GM04503 (cell line): Measurements from ENCODE around the gene UACA.
"Not testable (repeated sequence)": the region's sequence is repeated elsewhere in the genome, so short reads cannot be mapped to it uniquely, and the experiment has no call there.

Experiments
- DNase-seq: peaks from one replicate; pipeline ENCODE4 v3.0.0-alpha.2; 2012; ENCODE audit warnings: low read depth

The UACA gene

DNA sequence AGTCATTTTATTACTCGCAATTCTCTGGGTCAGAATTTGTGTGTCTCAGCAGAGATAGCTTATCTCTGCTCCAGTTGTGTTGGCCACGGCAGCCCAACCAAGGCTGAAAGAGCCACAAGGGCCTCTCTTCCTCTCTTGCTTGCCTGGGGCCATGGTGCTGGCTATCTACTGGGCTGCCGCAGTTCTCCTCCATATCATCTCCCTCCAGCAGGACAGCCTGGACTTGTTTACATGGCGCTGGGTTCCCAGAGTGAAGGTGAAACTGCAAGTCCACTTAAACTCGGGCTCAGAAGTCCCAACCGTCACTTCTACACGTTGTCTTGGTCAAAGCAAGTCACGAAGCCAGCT is 134.8 kb downstream of the UACA start:
- no peak for DNase-seq

GRCh38 chr15:70627734-70628548 is 135.4 kb downstream of the UACA start:
- peak; percentile 42 for DNase-seq

GRCh38 chr15:70627322-70627721 is 136.0 kb downstream of the UACA start:
- DNase-seq: no peak

DNA sequence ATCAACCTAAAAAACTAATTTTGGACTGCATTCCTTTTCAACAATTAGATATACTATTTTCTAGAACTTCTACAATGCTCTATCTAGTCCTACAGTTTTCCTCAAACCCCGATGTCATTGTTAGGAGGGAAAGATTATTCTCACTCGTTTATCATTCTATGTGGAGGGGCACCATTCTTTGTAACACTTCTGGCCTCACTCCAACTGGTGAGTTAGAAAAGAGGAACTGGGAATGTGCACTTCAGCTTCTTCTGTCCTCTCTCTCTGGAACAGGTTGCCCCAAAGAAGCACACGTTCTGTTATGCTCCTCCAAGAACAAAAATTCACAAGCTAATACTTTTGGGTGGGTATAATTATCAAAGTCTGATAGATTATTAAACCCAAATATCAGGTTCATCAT is 137.9 kb downstream of the UACA start:
- no peak for DNase-seq

DNA sequence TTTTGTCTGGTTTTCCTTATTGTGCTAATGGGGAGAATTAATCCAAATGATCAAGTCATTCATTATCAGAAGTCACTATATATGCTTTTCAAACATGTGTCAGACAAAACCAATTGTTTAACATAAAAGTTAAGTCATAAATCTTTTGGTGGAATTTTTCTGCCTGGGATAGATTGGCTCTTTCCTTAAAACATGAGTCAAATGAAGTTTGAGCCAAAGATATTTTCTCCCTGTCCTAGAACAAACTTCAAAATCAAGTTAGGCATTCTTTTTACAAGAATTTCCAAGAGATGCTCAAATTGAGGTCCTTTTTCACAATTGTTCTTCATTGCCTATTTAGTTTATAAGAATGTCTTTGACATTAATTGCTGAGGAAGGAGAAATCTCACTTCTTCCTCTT is 138.3 kb downstream of the UACA start:
- no peak for DNase-seq

- no peak for DNase-seq
Observed at GRCh38 chr15:70618929-70619328, 144.4 kb downstream of the UACA start.

DNA sequence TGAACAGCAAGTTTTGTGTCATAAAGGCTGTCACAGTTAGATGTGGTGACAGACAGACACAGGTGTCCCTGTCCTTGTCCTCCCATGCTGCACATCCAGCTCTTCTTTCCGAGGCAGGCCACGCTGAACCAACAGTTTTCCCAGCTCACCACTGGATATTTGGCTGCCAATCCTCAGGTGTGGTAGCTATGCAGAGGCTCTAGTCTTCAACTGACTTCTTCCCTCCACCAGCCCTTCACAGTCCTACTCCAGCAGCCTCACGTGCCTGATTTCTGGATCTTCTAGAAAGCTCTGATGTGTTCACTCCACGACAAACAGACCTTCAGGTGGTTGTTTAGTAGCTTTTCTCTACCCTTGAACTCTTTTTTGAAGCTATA is 145.5 kb downstream of the UACA start:
- no peak for DNase-seq

- DNase-seq: no peak
Observed at GRCh38 chr15:70617076-70617910, 146.1 kb downstream of the UACA start.

- DNase-seq: not testable (repeated sequence)
Observed at GRCh38 chr15:70616311-70616756, 147.0 kb downstream of the UACA start.

- DNase-seq: no peak
Observed at GRCh38 chr15:70615435-70616310, 147.7 kb downstream of the UACA start.

- DNase-seq: no peak
Observed at GRCh38 chr15:70614221-70614620, 149.1 kb downstream of the UACA start.

DNA sequence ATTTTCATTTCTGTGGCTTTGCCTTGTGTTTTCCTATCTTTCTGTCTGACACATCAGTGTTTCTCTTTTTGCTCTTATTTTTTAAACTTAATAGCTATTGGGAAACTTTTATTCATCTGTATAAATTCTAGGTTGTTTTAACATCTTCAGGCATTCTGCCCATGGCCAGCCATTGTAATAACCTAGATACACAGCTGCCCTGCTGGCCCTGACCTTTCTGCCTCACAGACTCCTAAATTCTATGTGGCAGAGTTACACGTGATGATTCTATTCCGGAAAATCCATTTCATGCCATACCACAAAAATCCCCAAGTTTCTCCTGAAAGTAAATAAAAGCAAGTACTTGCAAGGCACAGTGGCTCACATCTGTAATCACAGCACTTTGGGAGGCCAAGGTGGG is 150.1 kb downstream of the UACA start:
- no peak for DNase-seq

- no peak for DNase-seq
Observed at GRCh38 chr15:70611286-70611685, 152.1 kb downstream of the UACA start.

GRCh38 chr15:70610541-70610940 is 152.8 kb downstream of the UACA start:
- DNase-seq: no peak

DNA sequence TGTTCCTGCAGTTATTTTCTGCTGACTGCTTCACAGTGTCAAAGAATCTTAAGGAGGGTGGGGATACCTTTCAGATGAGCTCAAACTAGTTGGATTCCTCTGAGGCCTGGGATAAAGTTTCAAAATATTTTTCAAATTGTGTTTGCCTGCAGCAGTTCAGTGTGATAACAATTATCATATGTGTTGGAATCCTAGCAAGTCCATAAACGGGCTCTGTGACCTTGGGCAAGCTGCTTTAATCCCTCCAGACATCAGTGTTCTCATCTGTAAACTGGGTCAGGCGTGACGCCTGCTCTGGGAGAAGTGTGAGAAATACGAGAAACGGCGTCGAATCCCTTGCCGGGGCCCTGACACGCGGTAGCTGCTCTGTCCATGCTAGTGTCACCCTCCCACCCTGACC is 153.5 kb downstream of the UACA start:
- no peak for DNase-seq

GRCh38 chr15:70608144-70608543 is 155.2 kb downstream of the UACA start:
- DNase-seq: no peak

GRCh38 chr15:70605606-70606410 is 157.6 kb downstream of the UACA start:
- DNase-seq: no peak

DNA sequence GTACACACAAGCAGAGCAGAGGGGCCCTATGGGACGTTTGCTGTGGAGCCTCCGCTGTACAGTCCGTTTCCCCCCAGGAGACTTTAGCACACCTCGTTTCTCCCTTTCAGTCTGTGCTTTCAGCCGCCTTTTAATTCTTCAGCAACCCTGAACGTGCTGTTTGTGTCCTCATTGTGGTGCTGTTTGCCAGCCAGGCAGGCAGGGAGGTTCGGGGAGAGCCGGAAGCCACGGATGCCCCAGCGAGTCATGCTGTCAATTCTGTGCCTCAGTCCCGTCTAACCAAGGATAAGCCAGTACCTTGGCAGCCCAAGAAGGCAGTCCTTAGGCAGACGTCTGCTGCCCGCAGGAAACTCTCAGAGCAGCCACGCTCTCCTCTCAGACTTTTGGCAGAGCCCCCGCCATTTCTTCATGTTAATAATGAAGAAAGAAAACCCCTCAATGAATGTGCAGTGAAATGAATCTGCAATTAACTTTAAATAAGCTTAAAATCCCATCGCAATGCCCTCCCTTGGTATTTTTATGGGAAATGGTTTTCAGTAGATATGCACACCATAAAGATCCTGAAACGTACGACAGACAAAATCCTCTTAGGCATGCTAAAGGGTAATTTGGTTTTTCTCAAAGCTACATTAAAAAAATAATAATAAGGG is 158.6 kb downstream of the UACA start:
- DNase-seq: no peak
